Fibroblast of villous mesenchyme (primary cell): ENCODE results near the gene S1PR3. TPM values are rescaled to one million over a fixed set of nuclear protein-coding genes. Genes with fewer than 3 reads are reported as not detected.

ENCODE experiments used
- DNase-seq: peaks from one replicate; pipeline ENCODE4 v3.0.0-alpha.2; 2010; ENCODE audit warnings: low read depth
- H3K4me3 ChIP-seq: 2 replicates; pipeline ENCODE4 v1.5.1; 2011; ENCODE audit warnings: low read depth, mild to moderate bottlenecking, low read length
- CTCF ChIP-seq: IDR thresholded peaks from 2 replicates; pipeline ENCODE4 v1.5.1; 2012; ENCODE audit warnings: low read depth, mild to moderate bottlenecking, low read length; ENCODE audit not compliant: insufficient read depth
- total RNA-seq: library from RNA; depleted of rRNA; stranded (reverse); fragments of >200 nt; gene quantifications from 2 replicates; pipeline ENCODE4 v1.2.3, GENCODE V29; 2012

Gene S1PR3
- total RNA-seq, 1 donor = 279 TPM

- TF ChIP-seq CTCF = no peak
- H3K4me3 ChIP-seq = no peak overlapping the region
- peak; percentile 81 for DNase-seq
Measured at GRCh38 chr9:89022001-89022759, 30.9 kb downstream of the S1PR3 start.

DNA sequence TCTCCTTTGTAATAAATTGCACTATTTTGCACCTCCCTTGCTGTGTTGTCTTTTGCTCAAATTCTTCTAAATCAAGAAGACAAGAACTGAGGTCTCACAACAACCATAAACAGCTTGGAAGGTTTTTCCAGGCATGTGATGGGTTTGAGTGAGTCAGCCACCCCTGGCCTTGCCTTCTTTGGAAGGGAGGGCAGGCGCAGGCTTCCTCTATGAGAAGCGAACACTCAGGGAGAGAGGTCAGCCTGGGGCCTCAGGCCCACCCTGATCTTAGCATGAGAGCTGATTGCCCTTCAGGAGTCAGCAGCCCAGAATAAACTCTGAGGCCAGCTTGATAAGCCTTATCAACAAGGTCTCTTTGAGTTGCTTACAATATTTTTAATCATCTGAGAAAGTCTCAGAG lies 31.6 kb downstream of the S1PR3 start:
- H3K4me3 ChIP-seq = no peak overlapping the region
- TF ChIP-seq CTCF = no peak
- peak; percentile 85 for DNase-seq

DNA sequence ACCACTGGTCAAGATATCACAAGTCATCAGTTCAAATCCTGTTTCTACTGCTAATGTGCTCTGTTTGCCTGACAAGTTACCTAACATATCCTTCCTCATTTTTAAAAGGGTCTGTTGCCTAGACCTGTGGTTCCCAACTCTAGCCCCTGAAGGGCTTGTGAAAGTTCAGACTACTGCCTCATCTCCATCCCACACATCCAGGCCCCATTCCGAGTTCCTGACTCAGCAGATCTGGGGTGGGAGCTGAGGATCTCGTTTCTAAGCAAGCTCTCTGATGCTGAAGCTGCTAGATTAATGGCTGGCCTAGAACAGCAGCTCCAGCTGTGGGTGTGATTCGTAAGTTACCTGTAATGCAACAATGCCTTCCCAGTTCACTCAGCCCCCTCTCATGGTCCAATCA lies 32.5 kb downstream of the S1PR3 start:
- no peak for TF ChIP-seq CTCF
- peak; percentile 35 for DNase-seq
- no peak overlapping the region for H3K4me3 ChIP-seq

- no peak overlapping the region for H3K4me3 ChIP-seq
- TF ChIP-seq CTCF = no peak
- no peak for DNase-seq
Measured at GRCh38 chr9:89024727-89025126, 33.5 kb downstream of the S1PR3 start.

DNA sequence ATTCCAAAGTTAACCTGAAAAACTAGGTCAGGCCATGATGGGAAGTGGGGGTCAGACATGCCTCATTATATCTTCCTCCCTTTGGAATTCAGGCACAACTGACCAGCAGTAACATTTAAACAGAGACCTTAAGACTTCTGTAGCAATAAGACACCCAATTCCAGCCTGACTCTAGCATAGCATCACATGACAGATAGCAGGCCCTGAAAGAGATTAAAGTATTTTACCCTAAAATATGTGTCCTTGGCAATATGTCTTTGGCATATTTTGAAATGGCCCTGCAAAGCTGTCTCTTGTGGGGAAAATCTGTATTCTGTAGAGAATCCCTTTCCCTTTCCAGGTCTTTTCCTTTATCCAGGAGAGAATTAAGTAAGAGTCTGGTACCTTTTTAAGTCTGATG lies 34.3 kb downstream of the S1PR3 start:
- no peak overlapping the region for H3K4me3 ChIP-seq
- no peak for TF ChIP-seq CTCF
- peak; percentile 29 for DNase-seq

DNA sequence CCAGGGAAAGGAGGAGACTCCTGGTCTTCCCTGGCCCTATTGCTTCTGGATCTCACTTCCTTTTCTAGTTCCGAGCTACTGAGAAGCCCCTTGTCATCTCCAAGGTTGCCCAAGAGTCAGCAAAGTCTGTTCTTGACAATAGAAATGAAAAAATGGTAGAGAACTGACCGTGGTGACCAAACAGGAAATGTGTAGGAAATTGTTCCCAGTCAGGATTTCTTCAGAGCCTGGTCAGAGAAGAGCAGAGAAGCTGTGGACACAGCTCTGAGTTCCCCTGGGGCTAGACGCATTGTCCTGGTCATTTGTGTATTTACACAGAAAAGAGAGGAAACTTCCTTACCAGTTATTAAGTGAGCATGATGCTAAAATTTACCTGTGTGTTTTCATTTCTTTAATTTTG lies 35.6 kb downstream of the S1PR3 start:
- H3K4me3 ChIP-seq = no peak overlapping the region
- no peak for DNase-seq
- no peak for TF ChIP-seq CTCF

GRCh38 chr9:89029788-89030187 lies 38.5 kb downstream of the S1PR3 start:
- no peak for TF ChIP-seq CTCF
- no peak for DNase-seq
- H3K4me3 ChIP-seq = no peak overlapping the region
